Left ventricle myocardium superior (tissue), 1 donor: Measurements from ENCODE around the gene EIF3A. TPM values are rescaled to one million over a fixed set of nuclear protein-coding genes. Genes with fewer than 3 reads are reported as not detected.

Experiments used
- ATAC-seq: fragments of 200-7000 bp; cut with Tn5 transposase; one replicate; pipeline ENCODE4 v1.9.1; 2020; ENCODE audit warnings: mild to moderate bottlenecking, moderate library complexity
- DNase-seq: peaks from one replicate; pipeline ENCODE4 v3.0.0-alpha.2; 2020
- intact Hi-C: fragments of 100-400 bp; cut with micrococcal nuclease; formaldehyde crosslinking; loops from one replicate; pipeline ENCODE4 v1.11.0; 2022
- total RNA-seq: library from RNA; stranded (reverse); fragmentation: NEBNext Ultra II Directional; extraction: Animal tissue kit (Norgen Biotek cat#: 25700); gene quantifications from one replicate; pipeline ENCODE4 v1.2.1, GENCODE V29; 2021
- donor health status: DM: no; HTN: yes; CAD: no; lungs with severe emphysema.

Gene EIF3A
- total RNA-seq, 1 donor from 2014 or later, result 106 TPM

DNA sequence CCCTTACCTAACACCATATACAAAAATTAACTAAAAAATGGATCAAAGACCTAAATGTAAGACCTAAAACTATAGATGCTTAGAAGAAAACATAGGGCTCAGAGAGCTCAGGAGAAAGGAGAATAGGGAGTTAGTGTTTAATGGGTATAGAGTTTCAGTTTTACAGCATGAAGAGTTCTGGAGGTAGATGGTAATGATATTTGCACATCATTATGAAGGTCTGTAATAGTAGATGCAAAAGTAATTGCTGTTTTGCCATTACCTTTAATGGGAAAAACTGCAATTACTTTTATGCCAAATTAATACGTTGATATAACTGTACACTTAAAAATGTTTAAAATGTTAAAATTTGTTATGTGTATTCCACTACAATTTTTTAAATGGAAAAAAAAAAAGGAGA, 90.3 kb downstream of the EIF3A start:
- intact Hi-C loops, result no loop called here
- ATAC-seq (no peak), DNase-seq (no peak)

DNA sequence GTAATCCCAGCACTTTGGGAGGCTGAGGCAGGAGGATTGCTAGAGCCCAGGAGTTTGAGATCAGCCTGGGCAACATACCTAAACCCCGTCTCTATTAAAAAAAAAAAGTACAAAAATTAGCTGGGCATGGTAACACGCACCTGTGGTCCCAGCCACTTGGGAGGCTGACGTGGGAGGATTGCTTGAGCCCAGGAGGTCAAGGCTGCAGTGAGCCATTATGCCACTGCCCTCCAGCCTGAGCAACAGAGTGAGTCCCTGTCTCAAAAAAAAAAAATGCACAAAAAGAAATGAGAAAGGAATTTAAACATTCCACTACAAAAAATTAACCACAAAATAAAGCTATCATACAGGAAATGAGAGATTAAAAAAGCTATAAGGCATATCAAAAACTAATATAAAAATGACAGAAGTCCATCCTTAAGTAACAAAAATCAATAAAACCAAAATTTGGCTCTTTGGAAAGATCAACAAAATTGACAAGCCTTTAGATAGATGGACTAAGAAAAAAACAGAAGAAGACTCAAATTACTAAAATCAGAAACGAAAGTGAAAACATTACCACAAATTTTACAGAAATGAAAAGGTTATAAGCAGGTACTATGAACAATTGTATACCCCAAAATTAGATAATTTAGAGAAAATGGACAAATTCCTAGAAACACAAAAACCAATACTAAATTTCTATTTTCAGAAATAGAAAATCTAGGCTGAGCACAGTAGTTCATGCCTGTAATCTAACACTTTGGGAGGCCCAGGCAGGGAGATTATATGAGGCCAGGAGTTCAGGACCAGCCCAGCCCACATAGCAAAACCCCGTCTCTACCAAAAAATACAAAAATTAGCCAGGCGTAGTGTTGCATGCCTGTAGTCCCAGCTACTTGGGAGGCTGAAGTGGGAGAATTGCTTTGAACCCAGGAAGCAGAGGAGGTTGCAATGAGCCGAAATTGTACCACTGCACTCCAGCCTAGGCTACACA, 93.5 kb downstream of the EIF3A start:
- DNase-seq (no peak), ATAC-seq (no peak)
- intact Hi-C loops, result no loop called here

DNA sequence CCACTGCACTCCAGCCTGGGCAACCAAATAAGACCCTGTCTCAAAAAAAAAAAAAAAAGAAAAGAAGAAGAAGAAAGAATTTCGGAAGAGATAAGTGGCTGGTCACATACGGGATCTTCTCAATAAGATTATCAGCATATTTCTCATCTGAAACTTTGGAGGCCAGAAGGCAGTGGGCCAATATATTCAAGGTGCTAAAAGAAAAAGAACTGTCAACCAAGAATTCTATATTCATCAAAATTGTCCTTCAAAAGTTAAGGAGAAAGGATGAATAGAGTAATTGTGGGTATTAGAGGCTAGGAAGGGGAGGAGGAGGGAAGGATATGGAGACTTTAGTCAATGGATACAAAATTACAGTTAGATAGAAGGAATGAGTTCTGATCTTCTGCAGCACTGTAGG, 95.0 kb downstream of the EIF3A start:
- DNase-seq, result no peak
- ATAC-seq, result no peak
- intact Hi-C loops, result no loop called here

Other genes starting within 250 kb of the EIF3A start
- 8.7 TPM for gene NANOS1, start 51.1 kb downstream of the EIF3A start, total RNA-seq
- 19.7 TPM for gene DENND10, start 23.3 kb upstream of the EIF3A start, total RNA-seq
- gene SFXN4, start 84.9 kb upstream of the EIF3A start, total RNA-seq, result 43.0 TPM
- 288 TPM for gene PRDX3, start 98.0 kb upstream of the EIF3A start, total RNA-seq
- gene GRK5, start 126.8 kb upstream of the EIF3A start, total RNA-seq, result 43.4 TPM